BLaER1 treated with 17β-estradiol and CSF1 and Interleukin-3, amounts not matched to agents 10 nM and 100 nM (cell line): ENCODE results near the gene FNIP2.

Experiments
- H3K27ac ChIP-seq, 11 experiments: shearing (Covaris generic); formaldehyde crosslinking; 2 replicates each; pipeline ENCODE4 v1.8.1; 2022
- H3K27me3 ChIP-seq, 11 experiments: shearing (Covaris generic); formaldehyde crosslinking; 2 replicates each; pipeline ENCODE4 v1.8.1; 2022
- H3K36me3 ChIP-seq, 11 experiments: shearing (Covaris generic); formaldehyde crosslinking; 2 replicates each; pipeline ENCODE4 v1.8.1; 2022
- H3K4me1 ChIP-seq, 10 experiments: shearing (Covaris generic); formaldehyde crosslinking; 2 replicates each; pipeline ENCODE4 v1.8.1; 2022
- H3K4me2 ChIP-seq, 11 experiments: shearing (Covaris generic); formaldehyde crosslinking; 2 replicates each; pipeline ENCODE4 v1.8.1; 2022
- H3K4me3 ChIP-seq, 10 experiments: shearing (Covaris generic); formaldehyde crosslinking; 2 replicates each; pipeline ENCODE4 v1.8.1; 2022
- H3K9ac ChIP-seq, 11 experiments: shearing (Covaris generic); formaldehyde crosslinking; 2 replicates each; pipeline ENCODE4 v1.8.1; 2022
- H3K9me3 ChIP-seq, 11 experiments: shearing (Covaris generic); formaldehyde crosslinking; replicated peaks in 1 of 11; 2 replicates each; pipeline ENCODE4 v1.8.1; 2022
- H4K20me1 ChIP-seq, 11 experiments: shearing (Covaris generic); formaldehyde crosslinking; 2 replicates each; pipeline ENCODE4 v1.8.1; 2022
- Cebpa-rat ChIP-seq, 11 experiments: shearing (Covaris generic); IDR thresholded peaks; 2 replicates each; pipeline ENCODE4 v1.8.1; 2022

Gene FNIP2

DNA sequence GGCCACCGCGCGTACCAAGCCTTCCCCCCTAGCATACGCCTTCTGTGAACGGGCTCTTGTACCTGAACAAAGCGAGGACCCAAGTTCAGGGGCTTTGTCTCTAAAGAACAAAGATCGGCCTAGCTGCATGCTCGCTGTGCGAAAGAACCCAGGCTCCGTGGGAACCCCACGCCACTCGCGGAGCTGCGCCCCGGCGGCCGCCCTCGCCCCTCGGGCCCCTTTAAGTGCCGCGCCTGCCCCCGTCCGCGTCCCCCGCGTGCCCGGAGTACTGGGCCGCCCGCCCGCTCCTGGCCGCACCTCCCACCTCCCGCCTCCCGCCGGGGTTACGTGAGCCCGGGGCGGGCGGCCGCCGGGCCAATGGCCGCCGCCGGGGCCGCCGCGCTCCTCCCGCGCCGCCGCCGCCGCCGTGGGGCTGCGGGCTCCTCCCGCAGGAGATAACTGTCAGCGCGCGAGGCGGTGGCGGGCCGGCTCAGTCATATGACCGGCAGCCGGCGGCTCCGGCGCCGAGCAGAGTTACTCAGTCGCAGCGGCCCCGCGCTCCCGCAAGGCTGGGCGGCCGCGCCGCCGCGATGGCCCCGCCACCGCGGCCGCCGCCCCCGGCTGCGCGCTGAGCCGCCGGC is at the start of gene FNIP2:
TSS of gene FNIP2 (plus strand) at position 472 of the 620 bp plus-strand sequence. CDS start 187 bp downstream, outside the sequence.
- Histone ChIP-seq H3K9me3 (no peaks in the 10 kb centered on the region), H4K20me1 (peaks cover 0 to 41% (median 0%) of the 10 kb centered on the region in 11 experiments; a peak in 7 of 22 replicates), H3K27ac (peak within 1 kb of the TSS; percentile 80 to 91 (median 86)), H3K36me3 (no peaks in the 10 kb centered on the region), H3K4me2 (peak within 1 kb of the TSS; percentile 87 to 95 (median 92)), H3K4me1 (peaks cover 10 to 63% (median 24%) of the 10 kb centered on the region in 10 experiments; a peak in 19 of 20 replicates), H3K9ac (peak within 1 kb of the TSS; percentile 88 to 96 (median 90)), H3K4me3 (peak within 1 kb of the TSS; percentile 89 to 96 (median 92)), H3K27me3 (no peaks in the 10 kb centered on the region)
- no peak for TF ChIP-seq Cebpa-rat (IDR thresholded peaks at IDR 0.05)

- no peaks in the 10 kb centered on the region for H3K9me3 ChIP-seq
- H3K4me2 ChIP-seq = peak overlapping the region in 7 of 11 experiments; percentile 80 to 99 (median 88); a peak in 13 of 22 replicates
- H3K27ac ChIP-seq = no peak overlapping the region
- peaks cover 0 to 4% (median 0%) of the 10 kb centered on the region in 11 experiments; a peak in 3 of 22 replicates for H4K20me1 ChIP-seq
- H3K36me3 ChIP-seq = peaks cover 38 to 52% (median 49%) of the 10 kb centered on the region in 11 experiments
- no peak for TF ChIP-seq Cebpa-rat (IDR thresholded peaks at IDR 0.05)
- H3K4me1 ChIP-seq = peaks cover 5 to 25% (median 14%) of the 10 kb centered on the region in 10 experiments; a peak in 17 of 20 replicates
- H3K4me3 ChIP-seq = peak overlapping the region in 5 of 10 experiments; percentile 73 to 87 (median 84); a peak in 9 of 20 replicates
- H3K9ac ChIP-seq = peak overlapping the region in 1 of 11 experiments; percentile 90; a peak in 1 of 22 replicates
- H3K27me3 ChIP-seq = no peaks in the 10 kb centered on the region
Observed at GRCh38 chr4:158721680-158722079, 47.1 kb upstream of the FNIP2 start.

DNA sequence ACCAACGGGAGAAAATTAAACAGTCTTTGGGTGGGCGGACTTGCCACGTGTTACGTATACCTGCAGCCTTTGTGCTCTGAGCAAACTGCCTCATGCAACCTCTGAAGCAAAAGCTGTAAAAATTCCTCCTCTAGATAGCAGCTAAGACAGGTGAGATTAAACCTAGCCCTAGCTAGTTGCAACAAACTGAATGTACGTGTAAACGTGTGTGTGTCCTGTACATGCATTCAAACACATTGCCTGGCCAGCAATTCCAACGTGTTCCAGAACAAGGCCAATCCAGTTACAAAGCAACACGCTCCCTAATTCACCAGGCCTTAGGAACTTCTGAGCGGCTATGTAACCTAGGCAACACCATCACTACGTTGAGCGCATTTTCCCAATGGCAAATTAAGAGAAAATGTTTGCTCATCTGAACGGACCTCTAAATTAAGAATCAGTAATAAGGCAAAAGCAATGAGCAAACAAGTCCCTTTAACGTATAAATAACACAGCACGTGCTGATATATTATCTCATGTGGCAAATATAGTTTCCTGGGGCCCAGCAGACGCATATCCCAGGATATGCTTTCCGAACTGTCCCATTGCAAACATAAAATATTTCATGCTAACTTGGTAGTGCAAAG is 46.4 kb upstream of the FNIP2 start:
- Histone ChIP-seq H3K9me3 (no peaks in the 10 kb centered on the region), H3K9ac (peak overlapping the region; percentile 80 to 95 (median 88)), H3K4me2 (peak overlapping the region; percentile 77 to 99 (median 88)), H3K4me1 (peaks cover 5 to 25% (median 14%) of the 10 kb centered on the region in 10 experiments; a peak in 17 of 20 replicates), H3K27ac (peak overlapping the region; percentile 80 to 94 (median 87)), H3K36me3 (peaks cover 31 to 44% (median 42%) of the 10 kb centered on the region in 11 experiments), H4K20me1 (peaks cover 0 to 4% (median 0%) of the 10 kb centered on the region in 11 experiments; a peak in 2 of 22 replicates), H3K4me3 (peak overlapping the region; percentile 73 to 93 (median 85)), H3K27me3 (no peaks in the 10 kb centered on the region)
- TF ChIP-seq Cebpa-rat (IDR thresholded peaks at IDR 0.05) = no peak

DNA sequence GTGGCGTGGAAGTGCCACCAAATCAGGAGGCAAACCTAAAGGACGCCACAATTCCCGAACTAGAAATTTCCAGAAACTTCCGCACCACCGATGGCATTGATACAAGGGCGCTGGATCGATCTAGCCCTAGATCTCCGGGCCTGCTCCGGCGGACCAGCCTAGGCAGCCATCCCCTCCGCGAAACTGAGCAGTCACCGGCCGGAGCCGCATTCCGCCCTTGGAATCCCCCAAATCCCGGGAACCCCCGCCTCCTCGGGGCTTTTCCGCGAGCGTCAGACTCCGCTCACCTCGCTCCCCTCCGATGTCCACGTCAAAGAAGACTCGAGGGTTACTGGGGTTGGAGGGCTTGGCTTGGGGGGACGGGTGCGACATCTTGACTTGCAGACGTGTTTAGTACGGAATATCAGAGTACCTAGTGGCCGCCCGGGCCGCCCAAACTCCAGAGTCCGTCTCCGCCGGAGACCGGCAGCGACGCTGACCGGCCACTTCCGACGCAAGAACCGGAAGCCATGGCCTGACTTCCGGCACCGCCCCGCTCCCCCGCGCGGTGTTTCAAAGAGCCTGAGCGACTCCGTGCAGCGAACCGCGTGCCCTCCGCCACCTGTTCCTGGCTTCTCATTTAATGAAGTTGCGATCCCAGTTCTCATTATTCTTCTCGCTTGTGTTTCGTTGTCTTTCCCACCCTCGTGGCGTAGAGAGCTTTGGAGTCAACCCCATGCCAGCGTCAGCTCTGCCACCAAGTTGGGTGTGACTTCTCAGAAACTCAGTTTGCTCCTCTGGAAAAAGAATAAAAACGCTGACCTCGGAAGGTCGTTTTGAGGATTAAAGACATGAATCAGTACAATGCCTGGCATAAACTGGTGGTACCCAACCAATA is 45.7 kb upstream of the FNIP2 start, which contains the start of gene PPID:
TSS of gene PPID (minus strand) at position 480 of the 877 bp plus-strand sequence. CDS start at position 372, 108 bp downstream.
- peak within 1 kb of the TSS; percentile 80 to 94 (median 87) for H3K27ac ChIP-seq
- H3K9ac ChIP-seq = peak within 1 kb of the TSS; percentile 80 to 95 (median 88)
- H3K4me2 ChIP-seq = peak within 1 kb of the TSS; percentile 77 to 99 (median 88)
- peak within 1 kb of the TSS; percentile 73 to 93 (median 85) for H3K4me3 ChIP-seq
- TF ChIP-seq Cebpa-rat (IDR thresholded peaks at IDR 0.05) = no peak
- H3K27me3 ChIP-seq = no peaks in the 10 kb centered on the region
- H3K36me3 ChIP-seq = peaks cover 25 to 37% (median 34%) of the 10 kb centered on the region in 11 experiments
- peaks cover 0 to under 1% (median 0%) of the 10 kb centered on the region in 11 experiments; a peak in 2 of 22 replicates for H4K20me1 ChIP-seq
- no peaks in the 10 kb centered on the region for H3K9me3 ChIP-seq
- peaks cover 5 to 25% (median 14%) of the 10 kb centered on the region in 10 experiments; a peak in 17 of 20 replicates for H3K4me1 ChIP-seq

DNA sequence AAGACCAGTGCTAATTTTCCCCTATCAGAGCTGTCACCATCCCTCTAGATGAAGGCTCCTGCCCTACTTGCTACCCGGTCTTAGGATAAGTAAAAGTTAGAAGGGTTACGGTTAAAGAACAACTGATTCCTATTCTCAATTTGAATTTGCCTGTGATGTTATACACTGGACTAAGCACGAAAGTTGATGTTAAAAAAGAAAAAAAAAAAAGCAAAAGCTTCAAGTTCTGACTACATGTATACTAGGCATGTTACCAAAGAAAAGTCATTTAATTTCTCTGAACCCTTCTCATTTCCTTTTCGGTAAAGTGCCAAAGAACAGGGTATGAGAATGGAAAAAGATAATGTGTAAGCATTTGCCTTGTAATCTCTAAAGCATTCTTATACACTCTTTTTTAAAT is 44.2 kb upstream of the FNIP2 start:
- Histone ChIP-seq H3K4me2 (peak overlapping the region in 3 of 11 experiments; percentile 74 to 86 (median 75); a peak in 1 of 22 replicates), H3K36me3 (peaks cover 11 to 22% (median 19%) of the 10 kb centered on the region in 11 experiments), H3K27me3 (no peaks in the 10 kb centered on the region), H3K9me3 (no peaks in the 10 kb centered on the region), H3K9ac (no peak overlapping the region), H3K4me1 (peaks cover 5 to 25% (median 14%) of the 10 kb centered on the region in 10 experiments; a peak in 17 of 20 replicates), H4K20me1 (no peaks in the 10 kb centered on the region), H3K4me3 (no peak overlapping the region), H3K27ac (no peak overlapping the region; a peak in 1 of 22 replicates)
- no peak for TF ChIP-seq Cebpa-rat (IDR thresholded peaks at IDR 0.05)

GRCh38 chr4:158726633-158727032 is 42.2 kb upstream of the FNIP2 start:
- Histone ChIP-seq H3K4me2 (no peak overlapping the region), H3K4me3 (no peak overlapping the region), H3K27me3 (no peaks in the 10 kb centered on the region), H4K20me1 (no peaks in the 10 kb centered on the region), H3K4me1 (peaks cover 5 to 17% (median 12%) of the 10 kb centered on the region in 10 experiments; a peak in 17 of 20 replicates), H3K9ac (no peak overlapping the region), H3K27ac (no peak overlapping the region), H3K9me3 (no peaks in the 10 kb centered on the region), H3K36me3 (peaks cover 0 to 2% (median under 1%) of the 10 kb centered on the region in 11 experiments; a peak in 5 of 22 replicates)
- TF ChIP-seq Cebpa-rat (IDR thresholded peaks at IDR 0.05) = no peak

GRCh38 chr4:158728236-158728635 is 40.6 kb upstream of the FNIP2 start:
- Histone ChIP-seq H3K27me3 (no peaks in the 10 kb centered on the region), H3K9me3 (no peaks in the 10 kb centered on the region), H3K36me3 (no peaks in the 10 kb centered on the region), H3K27ac (no peak overlapping the region), H3K4me3 (no peak overlapping the region), H4K20me1 (no peaks in the 10 kb centered on the region), H3K9ac (0 out of 22 replicates have a peak overlapping the region, but pooled peaks of 2 of the 11 experiments have one; percentile 10 to 24), H3K4me2 (no peak overlapping the region), H3K4me1 (peaks cover 0 to 9% (median 4%) of the 10 kb centered on the region in 10 experiments; a peak in 7 of 20 replicates)
- TF ChIP-seq Cebpa-rat (IDR thresholded peaks at IDR 0.05) = no peak
